Measurements from ENCODE around the gene UBE2M. TPM values are rescaled to one million over a fixed set of nuclear protein-coding genes. Genes with fewer than 3 reads are reported as not detected.

Gene UBE2M
- polyA plus RNA-seq, 1 of the 3 experiments (the other 2 are of a cell fraction) = 135 TPM

DNA sequence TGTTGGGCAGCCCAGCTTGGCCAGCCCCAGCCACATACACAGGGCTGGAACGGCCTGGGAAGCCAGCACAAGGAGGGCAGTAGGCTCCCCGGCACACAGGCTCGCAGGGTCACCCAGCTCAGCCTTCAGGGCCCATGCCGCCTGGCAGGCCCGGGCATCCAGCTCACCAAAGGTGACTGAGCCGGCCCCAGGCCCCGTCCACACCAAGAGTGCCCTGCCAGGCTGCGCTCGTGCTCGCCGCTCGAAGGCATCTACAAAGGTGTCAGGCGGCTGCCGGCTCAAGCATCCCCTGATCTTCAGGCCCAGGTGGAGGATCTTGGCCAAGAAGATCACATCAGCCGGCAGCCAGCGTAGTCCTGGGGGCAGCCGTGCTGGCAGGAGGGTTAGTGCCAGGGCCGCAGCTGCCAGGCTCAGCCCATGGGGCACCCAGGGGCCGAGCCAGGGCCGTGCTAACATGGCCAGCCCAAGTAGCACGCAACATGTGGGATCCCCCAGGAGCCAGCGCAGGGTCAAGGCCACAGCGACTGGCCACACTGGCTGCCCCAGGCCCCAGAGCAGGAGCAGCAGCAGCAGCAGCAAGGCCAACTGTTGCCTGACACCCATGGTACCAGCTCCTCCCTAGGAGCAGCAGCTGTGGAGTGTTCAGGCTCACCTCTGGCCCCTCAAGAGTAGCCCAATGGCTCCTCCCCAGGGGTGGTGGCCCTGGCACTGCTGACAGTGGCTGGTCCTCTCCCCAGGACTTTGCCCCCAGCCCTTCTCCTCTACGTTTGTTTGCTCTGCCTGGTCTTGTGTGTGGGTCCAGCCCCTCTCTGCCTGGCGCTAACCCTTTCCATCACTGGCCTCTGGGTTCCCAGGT, 46.8 kb downstream of the UBE2M start, which contains the start of gene SLC27A5:
TSS of gene SLC27A5 (minus strand) at position 640 of the 856 bp plus-strand sequence. CDS start at position 603, 37 bp downstream.
- ChIA-PET CTCF (interaction anchor here (6.9 kb wide), 1 partner anchor 7 kb away, joined by 30 read pairs; the partner anchor contains the start of gene ZBTB45), POLR2A (interaction anchor here (1.2 kb wide), 1 partner anchor 8 kb away, joined by 3 read pairs; the partner anchor contains the start of gene ZBTB45)

More for the DNA sequence above, 46.8 kb downstream of the UBE2M start, which contains the start of gene SLC27A5:
- Histone ChIP-seq H3K36me3 (replicated peaks in 1 of 2; ENCODE audit: control insufficient read depth in 1 of 2, insufficient read depth in 2 of 2, low read length in 1 of 2) (peaks cover 9 to 19% of the 10 kb centered on the region in 2 experiments), H3K9me2 (no peaks in the 10 kb centered on the region), H3K4me3 (ENCODE audit: low read depth in 2 of 2, low read length in 1 of 2) (no peak within 1 kb of the TSS), H3K4me1 (ENCODE audit: control insufficient read depth in 1 of 2, insufficient read depth in 2 of 2, low read depth in 1 of 2, low read length in 1 of 2) (peaks cover 0 to 15% of the 10 kb centered on the region in 2 experiments; a peak in 1 of 4 replicates), H3K79me2 (ENCODE audit: insufficient read depth) (peaks cover 31% of the 10 kb centered on the region), H4K20me1 (ENCODE audit: insufficient read depth) (no peaks in the 10 kb centered on the region), H3F3A (replicated peaks; ENCODE audit: insufficient read depth) (peaks cover 4% of the 10 kb centered on the region), H3K9ac (no peak within 1 kb of the TSS), H3K27me3 (ENCODE audit: insufficient read depth) (no peaks in the 10 kb centered on the region), H3K27ac (ENCODE audit: low read depth in 2 of 2, low read length in 1 of 2) (no peak within 1 kb of the TSS), H3K4me2 (no peak within 1 kb of the TSS), H2AFZ (ENCODE audit: low read depth) (no peak within 1 kb of the TSS), H3K9me3 (no peaks in the 10 kb centered on the region)
- TF ChIP-seq RXRA (IDR thresholded peaks at IDR 0.05; ENCODE audit: borderline replicate concordance, low read depth) (no peak), RCOR1 (IDR thresholded peaks at IDR 0.05; ENCODE audit: low read length) (no peak), TAF1 (IDR thresholded peaks at IDR 0.05; ENCODE audit: borderline replicate concordance, low read depth, low read length) (no peak), SIN3A (IDR thresholded peaks at IDR 0.05; ENCODE audit: borderline replicate concordance, low read depth, low read length) (no peak), FOSL2 (IDR thresholded peaks at IDR 0.05; ENCODE audit: borderline replicate concordance, low read depth) (no peak), CTCF (IDR thresholded peaks at IDR 0.05) (no peak), MEF2A (IDR thresholded peaks at IDR 0.05; ENCODE audit: borderline replicate concordance, low read depth) (no peak), TEAD4 (IDR thresholded peaks at IDR 0.05; ENCODE audit: borderline replicate concordance, insufficient read depth) (no peak), USF1 (IDR thresholded peaks at IDR 0.05; ENCODE audit: borderline replicate concordance, low read depth) (no peak), ZBTB33 (IDR thresholded peaks at IDR 0.05; ENCODE audit: borderline replicate concordance, low read depth) (no peak), EZH2phosphoT487 (IDR thresholded peaks at IDR 0.05; ENCODE audit: borderline replicate concordance, low read depth) (no peak), MXI1 (IDR thresholded peaks at IDR 0.05; ENCODE audit: low read depth, low read length) (no peak), SMC3 (IDR thresholded peaks at IDR 0.05; ENCODE audit: low read depth, low read length) (no peak)
- TF ChIP-seq, protein P1, sequence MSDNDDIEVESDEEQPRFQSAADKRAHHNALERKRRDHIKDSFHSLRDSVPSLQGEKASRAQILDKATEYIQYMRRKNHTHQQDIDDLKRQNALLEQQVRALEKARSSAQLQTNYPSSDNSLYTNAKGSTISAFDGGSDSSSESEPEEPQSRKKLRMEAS (IDR thresholded peaks at IDR 0.05; ENCODE audit: low read depth) = no peak
- WGBS (ENCODE audit: low lambda C conversion rate) = 76% methylated on average over 2 of the region's 25 CpGs
- no peak for DNase-seq
